ENCODE data around the gene FOXD1. TPM values are rescaled to one million over a fixed set of nuclear protein-coding genes. Genes with fewer than 3 reads are reported as not detected.

Gene FOXD1
- total and polyA plus RNA-seq, 2 of the 8 experiments (the other 6 are each of a cell fraction or from before 2014, with no cell fraction given) = 0.11 to 1.1 TPM

DNA sequence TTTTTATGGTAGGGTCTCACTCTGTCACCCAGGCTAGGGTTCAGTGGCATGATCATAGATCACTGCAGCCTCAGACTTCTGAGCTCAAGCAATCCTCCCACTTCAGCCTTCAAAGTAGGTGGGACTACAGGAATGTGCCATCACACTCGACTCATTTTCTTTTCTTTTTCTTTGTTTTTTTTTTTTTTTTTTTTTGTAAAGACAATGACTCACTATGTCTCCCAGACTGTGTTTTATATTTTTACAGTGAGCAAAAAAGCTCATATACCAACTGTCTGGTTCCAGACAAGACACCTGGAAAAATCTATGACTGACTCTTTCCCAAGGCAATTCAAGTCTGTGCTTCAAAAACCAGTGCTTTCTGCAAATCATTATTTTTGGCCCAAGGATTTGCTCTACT lies 10.8 kb upstream of the FOXD1 start:
- no peak overlapping the region for H3K9ac ChIP-seq (replicated peaks in 1 of 4; ENCODE audit: extremely low read depth in 1 of 4, low read depth in 3 of 4, low read length in 3 of 4)
- H3K4me2 ChIP-seq (ENCODE audit: insufficient read depth in 1 of 2, low read depth in 2 of 2, low read length in 2 of 2) = no peak overlapping the region
- no peak overlapping the region for H3K4ac ChIP-seq (replicated peaks; ENCODE audit: insufficient read length, low read depth, low read length)
- no peak overlapping the region for H4K91ac ChIP-seq (replicated peaks; ENCODE audit: insufficient read length, low read length)
- no peaks in the 10 kb centered on the region for H3K79me2 ChIP-seq (ENCODE audit: control insufficient read depth in 1 of 2, insufficient read depth in 2 of 2, low read length in 2 of 2)
- H2BK20ac ChIP-seq (ENCODE audit: low read length) = no peak overlapping the region
- no peaks in the 10 kb centered on the region for H3K23me2 ChIP-seq (ENCODE audit: low read depth, low read length)
- WGBS, 2 experiments (ENCODE audit: extremely low coverage in 1 of 2, insufficient coverage in 1 of 2, insufficient read length in 1 of 2, insufficient replicate concordance in 2 of 2, low coverage in 1 of 2, low lambda C conversion rate in 2 of 2, missing lambda C conversion rate in 1 of 2) = 89% methylated on average over 1 of the region's 1 CpG; no CpG with 5 or more reads in 1 of the 2 experiments
- FAIRE-seq = no peak
- H2BK15ac ChIP-seq (ENCODE audit: low read length) = no peak overlapping the region
- H3K18ac ChIP-seq (ENCODE audit: extremely low read depth, low read length) = no peak overlapping the region
- no peak overlapping the region for H3K27ac ChIP-seq (ENCODE audit: low read depth, low read length)
- H2AK5ac ChIP-seq (ENCODE audit: low read depth, low read length) = no peak overlapping the region
- H3K4me1 ChIP-seq (replicated peaks in 1 of 4; ENCODE audit: control insufficient read depth in 3 of 4, insufficient read depth in 4 of 4, low read length in 3 of 4) = peaks cover 2 to 23% (median 3%) of the 10 kb centered on the region in 4 experiments; a peak in 5 of 7 replicates
- H3K4me3 ChIP-seq (ENCODE audit: extremely low read depth in 1 of 4, insufficient read depth in 2 of 4, low read depth in 3 of 4, low read length in 4 of 4) = no peak overlapping the region
- peaks cover 0 to 3% of the 10 kb centered on the region in 2 experiments; a peak in 1 of 4 replicates for H3K9me3 ChIP-seq (ENCODE audit: insufficient read depth in 2 of 2, low read depth in 1 of 2, low read length in 1 of 2)
- no peak for DNase-seq (ENCODE audit: low read depth in 1 of 2, low spot score in 2 of 2)
- CTCF ChIA-PET (ENCODE audit: partially characterized antibody) = interaction anchor here (0.7 to 2.7 kb wide), 4 partner anchors 8 to 78 kb away, joined by 3 to 12 read pairs (median 5); no protein-coding TSS in a partner anchor
- H3K27me3 ChIP-seq (replicated peaks in 1 of 4; ENCODE audit: control insufficient read depth in 3 of 4, extremely low read depth in 1 of 4, insufficient read depth in 3 of 4, low read length in 3 of 4) = no peaks in the 10 kb centered on the region
- H4K20me1 ChIP-seq (replicated peaks in 1 of 2; ENCODE audit: control insufficient read depth in 1 of 2, insufficient read depth in 2 of 2, low read length in 2 of 2) = no peaks in the 10 kb centered on the region
- TF ChIP-seq ZNF274 (IDR thresholded peaks at IDR 0.05; ENCODE audit: borderline replicate concordance, extremely low read depth, low read length) = no peak
- no peak for TF ChIP-seq SAP30 (IDR thresholded peaks at IDR 0.05; ENCODE audit: insufficient read depth, insufficient replicate concordance, low read length)
- TF ChIP-seq CBX5 (IDR thresholded peaks at IDR 0.05; ENCODE audit: low read depth, low read length) = no peak
- TF ChIP-seq CHD1 (IDR thresholded peaks at IDR 0.05; ENCODE audit: low read depth, low read length) = no peak
- TF ChIP-seq, protein P1, sequence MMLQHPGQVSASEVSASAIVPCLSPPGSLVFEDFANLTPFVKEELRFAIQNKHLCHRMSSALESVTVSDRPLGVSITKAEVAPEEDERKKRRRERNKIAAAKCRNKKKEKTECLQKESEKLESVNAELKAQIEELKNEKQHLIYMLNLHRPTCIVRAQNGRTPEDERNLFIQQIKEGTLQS (IDR thresholded peaks at IDR 0.05; ENCODE audit: insufficient read depth, low read depth, low read length) = no peak
- no peak for TF ChIP-seq GTF2F1 (IDR thresholded peaks at IDR 0.05; ENCODE audit: borderline replicate concordance, low read depth, low read length)
- TF ChIP-seq ATF2 (IDR thresholded peaks at IDR 0.05; ENCODE audit: low read length) = no peak
- H2BK5ac ChIP-seq (ENCODE audit: low read depth, low read length) = no peak overlapping the region
- POLR2A ChIA-PET (ENCODE audit: partially characterized antibody) = interaction anchor here (0.7 to 0.8 kb wide), 2 partner anchors 35 to 39 kb away, joined by 3 read pairs; no protein-coding TSS in a partner anchor
- no peak overlapping the region for H3K56ac ChIP-seq (replicated peaks; ENCODE audit: insufficient read length, low read depth, low read length)
- no peak overlapping the region for H2AFZ ChIP-seq (ENCODE audit: low read length)
- no peak overlapping the region for H3K23ac ChIP-seq (ENCODE audit: insufficient read length)
- no peak overlapping the region for H3K14ac ChIP-seq (ENCODE audit: insufficient read length)
- no peak overlapping the region for H2BK120ac ChIP-seq (replicated peaks; ENCODE audit: low read depth, low read length)
- no peak overlapping the region for H2BK12ac ChIP-seq (ENCODE audit: low read depth, low read length)
- H4K5ac ChIP-seq (ENCODE audit: insufficient read length, low read depth, low read length) = no peak overlapping the region
- H3K36me3 ChIP-seq (ENCODE audit: control insufficient read depth in 2 of 4, insufficient read depth in 4 of 4, low read length in 3 of 4) = no peaks in the 10 kb centered on the region
- H4K8ac ChIP-seq (ENCODE audit: extremely low read depth, insufficient read depth, low read length) = no peak overlapping the region
- H3K79me1 ChIP-seq (ENCODE audit: low read depth, low read length) = no peaks in the 10 kb centered on the region

All from H1 (cell line).